Activated CD4-positive, alpha-beta T cell treated with anti-CD3 and anti-CD28 coated beads, Interleukin-10, Interleukin-2, amounts not matched to agents 100 ng/mL and 50 ng/mL, durations not matched to agents 16 hours and 8 hours (primary cell): ENCODE measurements around the gene AXIN1.
"Not testable (repeated sequence)": the region's sequence is repeated elsewhere in the genome, so short reads cannot be mapped to it uniquely, and the experiment has no call there.

Source experiments
- DNase-seq: peaks from one replicate; pipeline ENCODE4 v3.0.0-alpha.2; 2020

Gene AXIN1

GRCh38 chr16:280991-281659 lies 71.4 kb downstream of the AXIN1 start:
- no peak for DNase-seq

- DNase-seq, result no peak
Measured at GRCh38 chr16:280552-280951, 72.0 kb downstream of the AXIN1 start, which contains the start of gene ARHGDIG. Gene ARHGDIG, plus strand, starts transcription at chr16:280591. Its CDS starts 90 bp downstream, at chr16:280681.

- DNase-seq, result no peak
Measured at GRCh38 chr16:280005-280460, 72.5 kb downstream of the AXIN1 start.

GRCh38 chr16:279531-279930 lies 73.0 kb downstream of the AXIN1 start:
- DNase-seq, result no peak

GRCh38 chr16:278863-279366 lies 73.6 kb downstream of the AXIN1 start:
- peak; percentile 55 for DNase-seq

GRCh38 chr16:276426-277077 lies 76.0 kb downstream of the AXIN1 start:
- DNase-seq, result no peak

- DNase-seq, result no peak
Measured at GRCh38 chr16:275786-276232, 76.7 kb downstream of the AXIN1 start, which contains the start of gene RGS11. Gene RGS11, minus strand, starts transcription at chr16:275944. Its CDS starts 33 bp downstream, at chr16:275911.

GRCh38 chr16:275041-275641 lies 77.4 kb downstream of the AXIN1 start:
- peak; percentile 8 for DNase-seq

- DNase-seq, result no peak
Measured at GRCh38 chr16:273547-274421, 78.7 kb downstream of the AXIN1 start.

GRCh38 chr16:272633-273546 lies 79.6 kb downstream of the AXIN1 start:
- no peak for DNase-seq

- DNase-seq, result no peak
Measured at GRCh38 chr16:270381-271255, 81.9 kb downstream of the AXIN1 start.

GRCh38 chr16:269061-269796 lies 83.3 kb downstream of the AXIN1 start:
- no peak for DNase-seq

GRCh38 chr16:268141-269053 lies 84.1 kb downstream of the AXIN1 start:
- no peak for DNase-seq

GRCh38 chr16:267562-267961 lies 85.0 kb downstream of the AXIN1 start:
- DNase-seq, result not testable (repeated sequence)

GRCh38 chr16:266258-267164 lies 86.0 kb downstream of the AXIN1 start:
- no peak for DNase-seq

GRCh38 chr16:265711-266110 lies 86.8 kb downstream of the AXIN1 start:
- no peak for DNase-seq

GRCh38 chr16:265002-265529 lies 87.5 kb downstream of the AXIN1 start:
- no peak for DNase-seq
